Caki2 (cell line): ENCODE measurements around the gene OVCH1. TPM values are rescaled to one million over a fixed set of nuclear protein-coding genes. Genes with fewer than 3 reads are reported as not detected.
A peak's percentile ranks its signal among the peaks of the same experiment; 100 is the strongest.
"Not testable (repeated sequence)": the region's sequence is repeated elsewhere in the genome, so short reads cannot be mapped to it uniquely, and the experiment has no call there.

Experiments
- DNase-seq: peaks from one replicate; pipeline ENCODE4 v3.0.0-alpha.2; 2015; ENCODE audit warnings: low read depth
- in situ Hi-C: cut with HindIII; loops from 2 replicates; pipeline ENCODE4 v1.10.0; 2016; ENCODE audit warnings: low sequenced_read_pairs, low pct_unique_long_range_greater_than_20kb, mixed read lengths
- total RNA-seq: library from RNA; depleted of rRNA; stranded (reverse); fragments of >200 nt; shearing (Covaris generic); gene quantifications from 2 replicates; pipeline ENCODE4 v1.2.3, GENCODE V29; 2014; ENCODE audit warnings: low replicate concordance

The OVCH1 gene
- total RNA-seq, 1 experiment from 2014 or later: not detected

DNA sequence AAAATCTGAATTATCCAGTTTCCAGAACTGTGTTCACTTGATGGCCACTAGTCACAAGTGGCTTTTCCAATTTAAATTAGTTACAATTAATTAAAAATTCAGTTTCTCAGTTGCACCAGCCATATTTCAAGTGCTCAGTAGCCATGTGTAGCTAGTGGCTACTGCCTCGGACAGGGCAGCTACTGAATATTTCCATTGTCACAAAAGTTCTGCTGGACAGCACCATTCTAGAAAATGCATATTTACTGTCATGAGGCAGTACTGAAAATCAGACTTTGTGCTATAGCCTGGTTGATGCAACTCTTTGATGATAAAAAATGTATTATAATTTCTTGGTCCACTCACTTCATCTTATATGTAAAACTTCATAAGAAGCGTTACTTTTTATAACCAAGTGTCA, 11.5 kb upstream of the OVCH1 start:
- in situ Hi-C loops: no loop called here

GRCh38 chr12:29505122-29505521, 7.6 kb upstream of the OVCH1 start:
- in situ Hi-C loops: no loop called here
- no peak for DNase-seq

More for the DNA sequence above, 11.5 kb upstream of the OVCH1 start:
- DNase-seq: no peak

DNA sequence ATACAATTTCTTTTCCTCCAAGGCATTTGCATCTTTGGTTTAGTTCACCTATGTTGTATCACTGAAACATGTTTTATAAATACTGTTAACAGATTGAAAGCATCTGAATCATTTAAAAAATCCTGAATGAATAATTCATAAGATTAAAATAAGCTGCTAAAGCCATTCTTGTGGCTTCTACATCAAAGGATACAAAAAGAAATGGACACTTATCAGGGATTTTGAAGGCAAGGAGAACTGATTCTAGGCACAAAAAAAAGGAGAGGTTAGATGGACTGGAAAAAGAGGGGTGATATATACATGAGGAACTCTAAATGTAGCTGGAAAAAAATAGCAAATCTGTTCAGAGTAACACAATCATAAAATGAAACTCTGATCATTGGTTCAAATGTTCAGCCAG, 5.8 kb upstream of the OVCH1 start:
- DNase-seq: no peak
- in situ Hi-C loops: no loop called here

- in situ Hi-C loops: no loop called here
- no peak for DNase-seq
These were observed 1.7 kb upstream of the OVCH1 start for GRCh38 chr12:29499235-29499634.

GRCh38 chr12:29492891-29493290, 4.6 kb downstream of the OVCH1 start:
- in situ Hi-C loops: no loop called here

DNA sequence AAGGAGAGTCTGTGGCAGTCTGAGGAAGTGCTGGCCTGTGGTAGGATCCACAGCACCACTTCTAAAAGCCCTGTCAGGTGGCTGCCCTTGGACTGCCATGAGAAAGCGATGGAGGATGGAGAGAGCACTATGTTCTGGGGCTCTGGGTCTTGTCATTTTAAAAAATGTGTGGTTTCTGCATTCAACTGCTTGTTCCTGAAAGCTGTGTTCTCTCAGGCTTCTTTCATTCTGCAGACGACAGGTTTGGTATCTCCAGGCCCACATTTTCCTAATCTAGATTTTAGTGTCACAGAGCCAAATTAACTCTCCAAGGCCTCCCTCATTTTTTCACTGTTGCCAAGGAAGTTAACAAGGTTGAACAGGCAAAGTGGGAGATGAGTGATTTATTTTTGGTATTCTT, 10.5 kb downstream of the OVCH1 start:
- in situ Hi-C loops: no loop called here

More at GRCh38 chr12:29492891-29493290, 4.6 kb downstream of the OVCH1 start:
- DNase-seq: no peak

DNA sequence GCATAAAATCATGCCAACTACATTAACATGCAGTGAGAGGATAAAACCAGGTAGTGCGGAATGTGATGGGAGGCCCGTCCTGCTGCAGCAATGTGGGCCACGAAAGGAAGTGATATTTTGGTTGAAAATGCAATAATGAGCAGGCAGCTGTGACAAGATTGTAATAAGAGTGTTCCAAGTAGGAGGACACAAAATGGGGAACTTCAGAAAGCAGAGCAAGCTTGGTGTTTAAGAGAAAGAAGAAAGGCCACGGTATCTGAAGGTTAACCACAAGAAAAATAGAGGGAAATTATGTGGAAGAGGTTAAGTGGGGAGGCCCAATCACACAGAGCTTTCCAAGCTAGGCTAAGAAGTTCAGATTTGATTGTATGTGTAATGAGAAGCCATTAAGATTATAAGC, 34.3 kb downstream of the OVCH1 start:
- no peak for DNase-seq
- in situ Hi-C loops: no loop called here

More for the DNA sequence above, 10.5 kb downstream of the OVCH1 start:
- no peak for DNase-seq

DNA sequence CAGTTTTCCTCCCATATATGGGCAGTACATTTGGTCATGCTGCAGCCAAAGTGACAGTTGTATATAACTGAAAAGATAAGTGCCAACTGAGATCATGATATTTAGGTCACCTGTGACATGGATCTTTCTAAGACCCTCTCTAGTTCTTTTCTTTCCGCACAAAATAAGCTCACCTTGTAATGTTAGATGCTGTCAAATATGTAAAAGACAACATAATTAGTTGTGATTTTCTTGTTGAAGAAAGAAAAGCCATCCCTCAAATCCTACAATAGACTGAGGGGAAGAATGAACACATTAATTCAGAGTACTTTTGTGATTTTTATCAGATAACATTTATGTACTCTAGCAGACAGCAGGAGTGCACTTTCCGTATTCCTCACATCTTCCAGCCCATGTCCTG, 37.4 kb downstream of the OVCH1 start:
- no peak for DNase-seq
- in situ Hi-C loops: no loop called here

DNA sequence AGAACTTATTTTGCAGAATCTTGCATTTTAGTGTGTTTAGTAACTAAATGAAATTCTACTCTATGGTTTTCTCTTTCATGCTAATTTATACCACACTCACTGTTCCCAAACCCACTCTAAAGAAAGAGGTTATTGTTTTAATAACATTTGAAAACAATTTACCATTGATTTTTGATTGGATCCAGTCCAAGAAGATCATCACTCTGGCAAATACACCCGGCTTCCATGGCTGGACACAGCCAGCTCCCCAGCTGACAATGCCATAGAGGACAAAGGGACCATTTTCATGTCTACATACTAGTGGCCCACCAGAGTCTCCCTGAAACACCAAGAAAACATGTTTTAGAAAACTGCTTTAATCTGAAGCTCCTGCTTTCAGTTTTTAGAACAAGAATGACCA, 42.4 kb downstream of the OVCH1 start:
- DNase-seq: no peak
- in situ Hi-C loops: no loop called here

DNA sequence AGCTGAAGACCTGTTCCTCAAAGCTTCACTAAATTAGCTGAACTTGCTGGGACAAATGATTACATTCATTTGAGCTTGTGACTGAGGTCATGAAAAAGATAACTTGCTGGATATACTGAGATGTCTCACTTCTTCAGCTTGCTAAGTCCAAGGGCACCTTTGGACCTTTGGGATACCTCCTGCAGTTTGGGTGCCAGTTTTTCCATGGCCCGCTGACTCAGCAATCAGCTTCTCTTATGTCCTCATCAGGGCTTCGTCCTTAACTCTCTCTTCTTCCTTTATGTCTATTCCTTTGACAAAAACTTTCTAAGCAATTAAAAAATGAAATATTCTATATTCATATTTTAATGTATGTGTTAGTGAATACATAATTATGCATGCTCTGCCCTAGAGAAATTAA, 45.6 kb downstream of the OVCH1 start:
- in situ Hi-C loops: no loop called here
- no peak for DNase-seq

GRCh38 chr12:29448157-29448556, 49.3 kb downstream of the OVCH1 start:
- DNase-seq: no peak
- in situ Hi-C loops: no loop called here

DNA sequence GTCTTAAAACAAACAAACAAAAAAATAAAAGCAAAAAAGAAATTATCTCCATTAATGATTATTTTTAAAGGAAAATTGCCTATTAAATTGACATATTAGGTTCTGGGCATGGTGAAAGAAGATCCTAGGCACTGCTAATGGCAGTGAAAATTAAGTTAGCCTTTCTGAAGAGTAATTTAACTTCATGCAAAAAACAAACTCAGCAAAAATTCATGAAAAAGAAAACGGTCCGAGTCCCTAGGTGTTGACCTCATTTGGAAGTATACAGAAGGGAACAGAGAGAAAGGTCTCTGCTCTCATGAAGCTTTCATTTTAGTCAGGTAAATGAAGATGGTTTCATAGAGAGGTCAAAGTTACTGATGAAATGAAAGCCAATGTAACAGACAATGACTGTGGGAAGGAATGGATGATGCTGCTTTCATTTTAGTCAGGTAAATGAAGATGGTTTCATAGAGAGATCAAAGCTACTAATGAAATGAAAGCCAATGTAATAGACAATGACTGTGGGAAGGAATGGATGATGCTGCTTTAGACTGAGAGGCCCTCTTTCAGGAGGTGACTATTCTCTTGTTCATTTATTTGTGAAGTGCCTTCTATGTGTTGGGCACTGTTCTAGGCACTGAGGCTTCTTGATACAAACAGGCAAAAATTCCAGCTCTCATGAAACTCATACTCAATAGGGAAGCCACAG, 50.1 kb downstream of the OVCH1 start:
- no peak for DNase-seq
- in situ Hi-C loops: no loop called here

DNA sequence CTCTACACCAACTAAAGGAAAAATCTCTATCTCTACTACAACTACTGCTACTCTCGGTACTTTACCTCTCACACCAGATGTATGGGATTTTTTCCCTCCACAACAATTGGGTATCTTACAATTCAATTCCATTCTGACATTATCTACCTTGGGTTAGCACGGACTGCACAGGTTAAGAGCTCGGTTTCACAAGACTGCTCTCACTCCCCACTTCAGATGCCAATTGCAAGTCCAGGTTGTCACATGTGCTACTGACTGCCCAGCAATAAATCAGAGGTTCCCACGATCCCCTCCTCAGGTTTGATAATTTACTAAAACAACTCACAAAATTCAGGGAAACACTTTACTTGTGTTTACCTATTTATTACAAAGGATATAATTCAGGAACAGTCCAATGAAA, 58.0 kb downstream of the OVCH1 start:
- DNase-seq: no peak
- in situ Hi-C loops: no loop called here

GRCh38 chr12:29438752-29439408, 58.6 kb downstream of the OVCH1 start:
- in situ Hi-C loops: no loop called here
- DNase-seq: no peak

DNA sequence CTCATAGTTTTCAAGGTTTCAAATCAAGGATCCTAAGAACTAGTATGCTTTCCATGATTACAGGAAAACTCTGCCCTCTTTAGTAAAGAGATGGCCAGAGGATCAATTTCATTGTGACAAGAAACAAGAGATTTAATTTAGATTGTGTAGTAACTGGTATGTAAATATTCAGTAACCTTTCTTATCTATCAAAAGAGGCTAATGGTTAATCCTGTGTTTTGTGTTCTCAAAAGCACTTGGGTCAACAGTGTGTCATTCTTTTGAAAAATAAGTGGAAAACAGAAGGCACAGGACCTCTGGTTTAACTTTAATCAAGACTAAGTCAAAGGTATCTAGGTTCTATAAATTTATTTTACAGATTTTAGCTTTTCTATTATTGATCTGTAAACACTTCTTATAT, 59.9 kb downstream of the OVCH1 start:
- no peak for DNase-seq
- in situ Hi-C loops: no loop called here

- in situ Hi-C loops, DNase-seq: not testable (repeated sequence)
These were observed 60.7 kb downstream of the OVCH1 start for GRCh38 chr12:29436815-29437214.

GRCh38 chr12:29431513-29431912, 66.0 kb downstream of the OVCH1 start:
- in situ Hi-C loops: no loop called here
- DNase-seq: no peak

- no peak for DNase-seq
- in situ Hi-C loops: no loop called here
These were observed 66.8 kb downstream of the OVCH1 start for GRCh38 chr12:29430716-29431044.

- DNase-seq: peak; percentile 3
- in situ Hi-C loops: no loop called here
These were observed 67.3 kb downstream of the OVCH1 start for GRCh38 chr12:29429999-29430715.
